Peyer's patch (tissue), 4 donors: ENCODE data around the gene TUBB3. TPM values are rescaled to one million over a fixed set of nuclear protein-coding genes. Genes with fewer than 3 reads are reported as not detected.

Experiments used
- DNase-seq, 3 donors: peaks; one replicate each; pipeline ENCODE4 v3.0.0-alpha.2; 2017 to 2019
- H3K27ac ChIP-seq, 4 donors: fragments of 200-600 bp; sonication (generic); one replicate each; pipeline ENCODE4 v1.5.1; 2016 to 2019
- H3K27me3 ChIP-seq, 2 donors: fragments of 200-600 bp; sonication (generic); one replicate each; pipeline ENCODE4 v1.5.1; 2019
- H3K36me3 ChIP-seq, 3 donors: fragments of 200-600 bp; sonication (generic); one replicate each; pipeline ENCODE4 v1.5.1; 2016 to 2019
- H3K4me1 ChIP-seq, 4 donors: fragments of 200-600 bp; sonication (generic); one replicate each; pipeline ENCODE4 v1.5.1; 2016 to 2019
- H3K4me3 ChIP-seq, 4 donors: fragments of 200-600 bp; sonication (generic); 1 replicate in 3 of 4; 2 replicates in 1 of 4; pipeline ENCODE4 v1.5.1; 2016 to 2019; ENCODE audit warnings: mild to moderate bottlenecking in 1 of 4
- H3K9me3 ChIP-seq, 4 donors: fragments of 200-600 bp; sonication (generic); one replicate each; pipeline ENCODE4 v1.5.1; 2016 to 2019; ENCODE audit warnings: mild to moderate bottlenecking in 1 of 4
- CTCF ChIP-seq, 6 experiments: fragments of 450-650 bp in 4 of 6; fragments of 200-600 bp in 2 of 6; sonication (generic) in 1 of 6; IDR thresholded peaks; one replicate each; pipeline ENCODE4 v1.5.1; 2017 to 2019; ENCODE audit warnings: antibody characterized with exemption in 6 of 6, mild to moderate bottlenecking in 3 of 6, moderate library complexity in 1 of 6
- POLR2A ChIP-seq, 2 donors: fragments of 450-650 bp; IDR thresholded peaks; one replicate each; pipeline ENCODE4 v1.5.1; 2017; ENCODE audit warnings: antibody characterized with exemption in 2 of 2, mild to moderate bottlenecking in 2 of 2, moderate library complexity in 2 of 2
- total RNA-seq, 4 donors: library from RNA; depleted of rRNA; stranded (reverse); fragments of >200 nt; gene quantifications; one replicate each; pipeline ENCODE4 v1.1.0, GENCODE V29; 2016

TUBB3 gene
- total RNA-seq, 4 donors from 2014 or later: 2.1 to 12.4 (median 4.6) TPM

- Histone ChIP-seq H3K9me3 (no peaks in the 10 kb centered on the region), H3K36me3 (peaks cover 0 to 25% (median 0%) of the 10 kb centered on the region in 3 donors), H3K27ac (peak overlapping the region in 1 of 4 donors; percentile 5), H3K4me1 (peaks cover 0 to 25% (median 3%) of the 10 kb centered on the region in 4 donors), H3K27me3 (no peaks in the 10 kb centered on the region), H3K4me3 (no peak overlapping the region)
- DNase-seq: no peak
- TF ChIP-seq CTCF (IDR thresholded peaks at IDR 0.05): no peak
- TF ChIP-seq POLR2A (IDR thresholded peaks at IDR 0.05): no peak
These were observed 33.5 kb downstream of the TUBB3 start for GRCh38 chr16:89956505-89957215.

- peaks cover 0 to 25% (median 0%) of the 10 kb centered on the region in 3 donors for H3K36me3 ChIP-seq
- H3K9me3 ChIP-seq: no peaks in the 10 kb centered on the region
- DNase-seq: no peak
- TF ChIP-seq CTCF (IDR thresholded peaks at IDR 0.05) (no peak), POLR2A (IDR thresholded peaks at IDR 0.05) (no peak)
- H3K4me3 ChIP-seq: no peak overlapping the region
- peak overlapping the region in 1 of 4 donors; percentile 46 for H3K27ac ChIP-seq
- no peaks in the 10 kb centered on the region for H3K27me3 ChIP-seq
- H3K4me1 ChIP-seq: peaks cover 0 to 25% (median 3%) of the 10 kb centered on the region in 4 donors
These were observed 34.2 kb downstream of the TUBB3 start for GRCh38 chr16:89957216-89957785.

- no peak for DNase-seq
- no peak overlapping the region for H3K4me3 ChIP-seq
- no peak for TF ChIP-seq POLR2A (IDR thresholded peaks at IDR 0.05)
These were observed 34.9 kb downstream of the TUBB3 start for GRCh38 chr16:89958068-89958467.

GRCh38 chr16:89958596-89958995 is 35.5 kb downstream of the TUBB3 start:
- TF ChIP-seq CTCF (IDR thresholded peaks at IDR 0.05): no peak
- TF ChIP-seq POLR2A (IDR thresholded peaks at IDR 0.05): no peak
- H3K9me3 ChIP-seq: no peaks in the 10 kb centered on the region
- no peak overlapping the region for H3K27ac ChIP-seq
- H3K36me3 ChIP-seq: peaks cover 0 to 25% (median 0%) of the 10 kb centered on the region in 3 donors
- no peak for DNase-seq
- H3K4me1 ChIP-seq: peaks cover 0 to 19% (median under 1%) of the 10 kb centered on the region in 4 donors
- no peak overlapping the region for H3K4me3 ChIP-seq
- no peaks in the 10 kb centered on the region for H3K27me3 ChIP-seq

More at GRCh38 chr16:89958068-89958467, 34.9 kb downstream of the TUBB3 start:
- H3K27ac ChIP-seq: no peak overlapping the region
- H3K9me3 ChIP-seq: no peaks in the 10 kb centered on the region
- no peaks in the 10 kb centered on the region for H3K27me3 ChIP-seq
- H3K36me3 ChIP-seq: peaks cover 0 to 25% (median 0%) of the 10 kb centered on the region in 3 donors
- H3K4me1 ChIP-seq: peaks cover 0 to 24% (median 3%) of the 10 kb centered on the region in 4 donors

GRCh38 chr16:89960966-89961365 is 37.8 kb downstream of the TUBB3 start:
- Histone ChIP-seq H3K9me3 (no peaks in the 10 kb centered on the region), H3K4me1 (peaks cover 0 to 8% (median 0%) of the 10 kb centered on the region in 4 donors), H3K36me3 (peaks cover 0 to 25% (median 0%) of the 10 kb centered on the region in 3 donors), H3K4me3 (no peak overlapping the region), H3K27me3 (no peaks in the 10 kb centered on the region), H3K27ac (no peak overlapping the region)
- TF ChIP-seq POLR2A (IDR thresholded peaks at IDR 0.05) (no peak), CTCF (IDR thresholded peaks at IDR 0.05) (no peak)
- no peak for DNase-seq

- no peak for TF ChIP-seq CTCF (IDR thresholded peaks at IDR 0.05)
- no peak for TF ChIP-seq POLR2A (IDR thresholded peaks at IDR 0.05)
- H3K9me3 ChIP-seq: no peaks in the 10 kb centered on the region
- H3K27ac ChIP-seq: no peak overlapping the region
- DNase-seq: no peak
- H3K4me1 ChIP-seq: peaks cover 0 to 3% (median 0%) of the 10 kb centered on the region in 4 donors
- no peak overlapping the region for H3K4me3 ChIP-seq
- no peaks in the 10 kb centered on the region for H3K27me3 ChIP-seq
- peaks cover 0 to 22% (median 0%) of the 10 kb centered on the region in 3 donors for H3K36me3 ChIP-seq
These were observed 38.8 kb downstream of the TUBB3 start for GRCh38 chr16:89961920-89962319.
